GM20000 (cell line): ENCODE data around the gene ELOVL4.

Experiments used
- DNase-seq: peaks from one replicate; pipeline ENCODE4 v3.0.0; 2012; ENCODE audit warnings: low spot score
- TF ChIP-seq, protein P1 (sequence below): IDR thresholded peaks from 2 replicates; pipeline ENCODE4 v1.5.1; 2012; ENCODE audit warnings: mild to moderate bottlenecking, control low read depth; ENCODE audit errors: extremely low read depth, missing control alignments

Gene ELOVL4

DNA sequence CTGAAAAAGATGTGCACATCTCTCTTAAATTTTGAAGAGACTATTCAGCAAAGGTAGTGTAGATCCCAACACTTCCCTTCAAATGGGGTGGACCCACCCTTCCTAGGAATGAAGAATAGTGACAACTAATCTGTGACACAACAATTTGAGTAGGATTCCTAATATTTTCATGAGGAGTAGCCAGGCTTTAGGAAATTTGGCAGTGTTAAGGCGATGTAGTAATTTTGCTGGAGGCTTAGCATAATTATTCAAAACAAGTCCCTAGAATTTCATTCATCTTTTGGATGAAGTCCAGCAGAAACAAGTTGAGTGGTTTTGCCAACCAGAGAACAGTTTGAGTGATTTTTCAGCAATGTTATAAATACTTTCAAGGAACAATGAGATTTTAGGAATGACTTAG lies 52.4 kb downstream of the ELOVL4 start:
- no peak for DNase-seq
- TF ChIP-seq, protein P1, sequence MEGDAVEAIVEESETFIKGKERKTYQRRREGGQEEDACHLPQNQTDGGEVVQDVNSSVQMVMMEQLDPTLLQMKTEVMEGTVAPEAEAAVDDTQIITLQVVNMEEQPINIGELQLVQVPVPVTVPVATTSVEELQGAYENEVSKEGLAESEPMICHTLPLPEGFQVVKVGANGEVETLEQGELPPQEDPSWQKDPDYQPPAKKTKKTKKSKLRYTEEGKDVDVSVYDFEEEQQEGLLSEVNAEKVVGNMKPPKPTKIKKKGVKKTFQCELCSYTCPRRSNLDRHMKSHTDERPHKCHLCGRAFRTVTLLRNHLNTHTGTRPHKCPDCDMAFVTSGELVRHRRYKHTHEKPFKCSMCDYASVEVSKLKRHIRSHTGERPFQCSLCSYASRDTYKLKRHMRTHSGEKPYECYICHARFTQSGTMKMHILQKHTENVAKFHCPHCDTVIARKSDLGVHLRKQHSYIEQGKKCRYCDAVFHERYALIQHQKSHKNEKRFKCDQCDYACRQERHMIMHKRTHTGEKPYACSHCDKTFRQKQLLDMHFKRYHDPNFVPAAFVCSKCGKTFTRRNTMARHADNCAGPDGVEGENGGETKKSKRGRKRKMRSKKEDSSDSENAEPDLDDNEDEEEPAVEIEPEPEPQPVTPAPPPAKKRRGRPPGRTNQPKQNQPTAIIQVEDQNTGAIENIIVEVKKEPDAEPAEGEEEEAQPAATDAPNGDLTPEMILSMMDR = no peak

DNA sequence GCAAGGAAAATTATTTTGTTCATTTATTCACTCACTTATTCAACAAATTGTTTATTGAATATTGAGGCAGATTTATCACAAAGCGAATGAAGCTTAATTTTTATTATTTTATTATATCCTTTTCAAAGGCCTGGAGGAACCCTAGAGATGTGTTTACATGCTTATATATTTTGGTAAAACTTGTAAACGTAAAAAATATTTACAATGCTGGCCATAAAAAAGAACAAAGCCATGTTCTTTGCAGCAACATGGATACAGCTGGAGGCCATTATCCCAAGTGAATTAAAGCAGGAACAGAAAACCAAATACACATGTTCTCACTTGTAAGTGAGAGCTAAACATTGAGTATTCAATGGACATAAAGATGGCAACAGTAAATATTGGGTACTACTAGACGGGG lies 58.8 kb downstream of the ELOVL4 start:
- no peak for DNase-seq
- TF ChIP-seq, protein P1 = no peak

DNA sequence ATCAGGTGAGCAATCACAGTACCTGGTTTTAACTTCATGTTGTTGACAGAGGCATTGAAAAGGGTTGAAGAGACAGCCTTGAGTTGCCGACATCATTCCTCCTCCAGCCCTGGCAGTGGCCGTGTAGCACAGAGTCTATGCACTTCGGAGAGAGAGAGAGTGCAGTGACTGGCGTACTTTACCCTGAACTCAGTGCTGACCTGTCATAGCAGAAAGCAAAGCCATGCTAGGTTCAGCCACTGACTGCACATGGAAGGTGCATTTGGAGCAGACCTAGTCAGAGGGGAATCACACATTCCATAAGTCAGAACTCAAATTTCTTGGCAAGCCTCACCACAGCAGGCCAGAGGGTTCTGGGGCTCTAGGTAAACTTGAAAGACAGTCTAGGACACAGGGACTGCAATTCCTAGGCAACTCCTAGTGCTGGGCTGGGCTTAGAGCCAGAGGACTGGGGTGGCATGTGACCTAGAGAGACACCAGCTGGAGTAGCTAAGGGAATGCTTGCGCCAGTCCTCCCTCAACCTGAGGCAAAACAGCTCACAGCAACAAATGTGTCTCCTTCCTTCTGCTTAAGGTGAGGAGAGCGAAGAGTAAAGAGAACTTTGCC lies 69.1 kb downstream of the ELOVL4 start:
- no peak for DNase-seq
- TF ChIP-seq, protein P1 = no peak

DNA sequence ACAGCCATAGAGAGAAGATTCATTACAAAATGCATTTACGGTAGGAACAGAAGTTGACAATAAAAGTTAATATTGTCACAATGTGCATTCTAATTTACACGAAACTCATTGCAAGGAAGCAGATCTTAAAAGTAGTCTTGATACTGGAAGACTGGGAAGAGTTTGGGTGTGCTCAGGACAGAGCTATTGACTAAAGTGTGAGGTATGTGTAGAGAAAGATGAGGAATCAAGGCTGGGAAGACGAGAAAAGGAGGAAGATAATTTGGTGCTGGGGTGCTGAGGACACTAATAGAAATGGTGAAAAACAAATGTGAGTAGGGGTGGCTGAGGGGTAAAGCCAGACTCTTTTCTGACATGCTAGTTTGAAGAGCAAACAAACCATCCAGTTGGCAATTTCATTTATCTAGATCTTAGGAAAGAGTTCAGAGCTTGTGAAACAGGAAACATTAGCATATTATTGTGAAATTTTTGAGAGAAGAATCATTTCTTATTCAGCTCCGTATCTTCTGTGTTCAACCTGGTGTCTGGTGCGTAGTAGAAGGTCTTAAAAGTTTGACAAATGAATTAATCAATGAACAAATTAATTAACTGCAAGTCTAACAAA lies 72.7 kb downstream of the ELOVL4 start:
- DNase-seq = no peak
- TF ChIP-seq, protein P1 = no peak

DNA sequence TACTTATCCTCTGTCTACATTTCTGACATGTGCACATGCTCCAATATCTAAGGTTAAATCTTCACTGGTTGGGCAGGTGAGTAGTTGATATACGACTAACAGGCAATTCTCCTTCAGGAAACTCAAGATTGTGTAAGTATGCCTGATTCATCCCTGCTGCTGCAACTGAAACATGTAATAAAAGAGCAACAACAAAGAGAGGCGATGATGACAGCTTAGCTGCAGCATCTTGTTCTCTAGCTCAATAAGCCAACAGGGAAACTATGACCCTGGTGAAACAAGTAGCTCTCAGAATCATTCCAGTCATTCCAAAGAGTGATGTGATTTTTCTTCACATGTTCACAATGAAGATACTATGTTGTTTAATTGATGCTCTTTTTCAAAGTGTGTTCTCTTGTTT lies 74.4 kb downstream of the ELOVL4 start:
- TF ChIP-seq, protein P1 = no peak
- DNase-seq = no peak

- TF ChIP-seq, protein P1 = no peak
- DNase-seq = no peak
These were observed 75.0 kb downstream of the ELOVL4 start for GRCh38 chr6:79872303-79872702.

DNA sequence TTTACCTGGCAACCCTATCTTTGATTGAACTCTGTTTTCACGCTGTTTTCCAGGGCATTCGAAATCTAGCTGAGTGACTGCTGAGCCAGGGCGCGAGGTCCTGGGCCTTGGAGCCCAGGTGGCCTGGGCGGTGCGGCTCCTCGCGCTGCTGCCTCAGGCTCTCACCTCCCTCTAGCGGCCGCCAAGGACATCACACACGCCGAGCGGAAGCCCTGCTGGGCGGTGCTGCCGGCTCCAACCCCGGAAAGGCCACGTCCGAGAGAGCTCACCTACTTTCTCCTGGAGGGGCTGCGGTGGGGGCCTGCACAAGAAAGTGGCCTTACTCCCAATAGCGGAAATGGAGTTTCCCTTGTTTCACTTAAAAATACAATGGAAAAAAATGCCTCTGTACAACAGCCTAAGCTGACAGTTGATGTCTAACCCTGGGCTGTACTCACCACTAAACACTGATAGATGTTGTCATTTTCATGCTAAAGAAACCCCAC lies 77.7 kb downstream of the ELOVL4 start:
- peak; percentile 84 for DNase-seq
- TF ChIP-seq, protein P1 = peak; percentile 95
